ENCODE measurements around the gene KCNE3. TPM values are rescaled to one million over a fixed set of nuclear protein-coding genes. Genes with fewer than 3 reads are reported as not detected.

The KCNE3 gene
- total RNA-seq, 1 experiment from 2014 or later = not detected

DNA sequence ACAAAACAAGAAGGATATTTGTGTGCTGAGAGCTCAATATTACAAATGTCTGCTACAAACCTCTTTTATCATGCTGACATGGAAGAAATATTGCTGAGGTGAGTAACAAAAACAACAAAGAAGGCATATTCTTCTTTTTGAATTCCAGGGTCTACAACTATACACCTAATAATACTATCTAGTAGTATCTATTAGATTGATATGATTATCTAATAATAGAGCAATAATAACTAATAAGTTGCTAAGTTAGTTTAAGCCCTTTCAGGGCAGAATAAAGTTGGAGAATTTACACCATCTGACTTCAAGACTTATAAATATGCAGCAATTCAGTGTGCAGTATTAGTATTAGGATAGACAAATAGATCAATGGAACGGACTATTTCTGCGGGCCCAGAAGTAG, 57.7 kb downstream of the KCNE3 start:
- Histone ChIP-seq H3K79me2 (ENCODE audit: insufficient read depth, low read length) (no peaks in the 10 kb centered on the region), H3K9me2 (ENCODE audit: insufficient read depth) (no peaks in the 10 kb centered on the region), H3K27ac (ENCODE audit: low read depth, low read length) (no peak overlapping the region), H3K9ac (ENCODE audit: low read length) (no peak overlapping the region), H2AFZ (ENCODE audit: low read depth, low read length, poor library complexity, severe bottlenecking) (no peak overlapping the region), H3K4me1 (ENCODE audit: control insufficient read depth in 1 of 2, insufficient read depth in 2 of 2, low read length in 2 of 2) (no peaks in the 10 kb centered on the region), H3K27me3 (ENCODE audit: insufficient read depth, low read length) (no peaks in the 10 kb centered on the region), H3K4me2 (ENCODE audit: low read length) (no peak overlapping the region), H3K36me3 (ENCODE audit: control insufficient read depth in 1 of 2, insufficient read depth in 2 of 2, low read length in 2 of 2) (no peaks in the 10 kb centered on the region), H4K20me1 (ENCODE audit: insufficient read depth) (no peaks in the 10 kb centered on the region), H3K9me3 (ENCODE audit: control insufficient read depth in 1 of 2, insufficient read depth in 1 of 2, low read depth in 1 of 2, low read length in 2 of 2) (no peaks in the 10 kb centered on the region), H3K4me3 (replicated peaks in 1 of 2; ENCODE audit: low read depth in 1 of 2, low read length in 2 of 2) (no peak overlapping the region)
- DNase-seq (ENCODE audit: low read depth, low spot score) = no peak
- RAD21 ChIA-PET (ENCODE audit: low non-redundant PET in 1 of 2, low total read pairs in 2 of 2, uncharacterized antibody in 2 of 2, unreplicated experiment in 2 of 2) = no interaction called here
- CTCF ChIA-PET = no interaction called here
- ATAC-seq = no peak
- intact Hi-C loops (cut with micrococcal nuclease) = no loop called here
- TF ChIP-seq ELF1 (IDR thresholded peaks at IDR 0.05; ENCODE audit: borderline replicate concordance, low read depth) = no peak
- no peak for TF ChIP-seq CEBPB (IDR thresholded peaks at IDR 0.05; ENCODE audit: low read depth)
- no TSS peak for BruUV-seq (replicated peaks)
- POLR2A ChIA-PET = interaction anchor here (1.1 kb wide), 1 partner anchor 11 kb away, joined by 3 read pairs; the partner anchor contains the start of gene PGM2L1

Other genes with a start within 250 kb of the KCNE3 start
- gene P4HA3, start 155.9 kb downstream of the KCNE3 start, total RNA-seq (2021; ENCODE audit: unreplicated experiment) = 0.91 TPM
- gene PGM2L1, start 69.1 kb downstream of the KCNE3 start, total RNA-seq (2021; ENCODE audit: unreplicated experiment) = 4.9 TPM
- gene LIPT2, start 26.2 kb upstream of the KCNE3 start, total RNA-seq (2021; ENCODE audit: unreplicated experiment) = 3.4 TPM
- gene POLD3, start 125.0 kb upstream of the KCNE3 start, total RNA-seq (2021; ENCODE audit: unreplicated experiment) = 18.9 TPM

Data from HCT116 (cell line).